ENCODE results near the gene CLEC4D.
"Not testable (repeated sequence)": the region's sequence is repeated elsewhere in the genome, so short reads cannot be mapped to it uniquely, and the experiment has no call there.

The CLEC4D gene

DNA sequence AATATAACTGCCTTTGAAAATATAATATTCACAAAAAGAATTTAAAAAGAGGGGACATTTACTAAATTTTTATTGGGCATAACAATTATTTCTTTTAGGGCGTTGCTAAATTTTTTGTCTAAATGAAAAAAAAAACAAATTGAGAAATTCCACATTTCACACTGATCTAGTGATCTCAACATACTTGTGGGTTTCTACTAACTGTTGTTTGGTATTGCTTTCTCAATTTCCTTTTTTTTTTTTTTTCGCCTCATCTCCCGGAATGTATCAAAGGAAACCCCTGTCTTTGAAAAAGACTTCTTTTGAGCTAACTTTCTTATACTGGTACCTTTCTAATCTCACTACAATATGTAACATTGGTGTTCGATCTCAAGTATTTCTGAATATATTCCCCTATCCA lies at the start of gene CLEC4D:
Gene CLEC4D, plus strand, starts transcription at position 248 of the 400 bp plus-strand sequence. CDS start 230 bp downstream, outside the sequence.
- DNase-seq = no peak

DNA sequence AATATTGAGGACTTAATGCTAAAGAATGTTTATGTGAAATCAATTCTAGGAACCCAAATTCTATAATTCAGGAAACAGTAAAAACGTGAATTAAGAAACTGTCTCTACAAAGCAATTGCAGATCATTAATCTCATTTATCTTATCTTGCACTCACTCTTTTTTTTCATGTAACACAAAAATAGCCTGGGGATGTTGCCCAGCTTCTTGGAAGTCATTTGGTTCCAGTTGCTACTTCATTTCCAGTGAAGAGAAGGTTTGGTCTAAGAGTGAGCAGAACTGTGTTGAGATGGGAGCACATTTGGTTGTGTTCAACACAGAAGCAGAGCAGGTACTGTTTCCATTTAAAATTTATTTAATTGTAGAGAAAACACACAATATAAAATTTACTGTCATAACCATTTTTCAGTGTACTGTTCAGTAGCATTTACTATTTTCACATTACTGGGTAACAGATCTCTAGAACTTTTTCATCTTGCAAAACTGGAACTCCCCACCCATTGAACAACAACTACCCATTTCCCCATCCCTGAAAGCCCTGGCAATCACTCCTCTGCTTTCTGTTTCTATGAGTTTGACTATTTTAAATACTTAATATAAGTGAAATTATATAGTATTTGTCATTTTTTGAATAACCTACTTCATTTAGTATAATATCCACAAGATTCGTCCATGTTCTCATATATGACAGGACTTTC lies 47.9 kb upstream of the CLEC4D start:
- no peak for DNase-seq

DNA sequence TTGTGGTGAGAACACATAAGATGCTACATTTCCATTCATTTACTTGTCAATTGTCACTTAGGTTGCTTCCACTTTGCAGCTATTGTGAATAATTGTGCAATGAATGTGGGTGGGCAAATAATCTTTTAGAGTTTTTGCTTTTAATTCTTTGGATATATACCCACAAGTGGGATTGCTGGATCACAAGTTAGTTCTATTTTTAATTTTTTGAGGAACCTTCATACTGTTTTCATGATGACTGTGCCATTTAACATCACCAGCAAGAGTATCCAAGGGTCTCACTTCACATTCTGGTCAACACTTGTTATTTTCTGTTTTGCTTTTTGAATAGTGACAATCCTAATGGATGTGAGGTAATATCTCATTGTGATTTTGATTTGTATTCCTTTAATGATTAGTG lies 47.1 kb upstream of the CLEC4D start:
- DNase-seq = no peak

DNA sequence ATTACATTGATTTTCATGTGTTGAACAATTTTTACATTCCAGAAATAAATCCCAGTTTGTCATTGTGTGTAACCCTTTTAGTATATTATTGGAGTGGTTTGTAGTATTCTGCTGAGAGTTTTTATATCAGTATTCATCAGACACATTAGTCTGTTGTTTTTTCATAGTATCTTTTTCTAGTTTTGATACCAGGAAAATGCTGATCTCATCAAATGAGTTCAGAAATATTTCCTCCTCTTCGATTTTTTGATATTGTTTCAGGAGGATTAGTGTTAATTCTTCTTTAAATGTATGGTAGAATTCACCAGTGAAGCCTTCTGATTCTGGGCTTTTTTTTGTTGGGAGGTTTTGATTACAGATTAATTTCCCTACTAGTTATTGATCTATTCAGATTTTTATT lies 42.2 kb upstream of the CLEC4D start:
- DNase-seq = no peak

DNA sequence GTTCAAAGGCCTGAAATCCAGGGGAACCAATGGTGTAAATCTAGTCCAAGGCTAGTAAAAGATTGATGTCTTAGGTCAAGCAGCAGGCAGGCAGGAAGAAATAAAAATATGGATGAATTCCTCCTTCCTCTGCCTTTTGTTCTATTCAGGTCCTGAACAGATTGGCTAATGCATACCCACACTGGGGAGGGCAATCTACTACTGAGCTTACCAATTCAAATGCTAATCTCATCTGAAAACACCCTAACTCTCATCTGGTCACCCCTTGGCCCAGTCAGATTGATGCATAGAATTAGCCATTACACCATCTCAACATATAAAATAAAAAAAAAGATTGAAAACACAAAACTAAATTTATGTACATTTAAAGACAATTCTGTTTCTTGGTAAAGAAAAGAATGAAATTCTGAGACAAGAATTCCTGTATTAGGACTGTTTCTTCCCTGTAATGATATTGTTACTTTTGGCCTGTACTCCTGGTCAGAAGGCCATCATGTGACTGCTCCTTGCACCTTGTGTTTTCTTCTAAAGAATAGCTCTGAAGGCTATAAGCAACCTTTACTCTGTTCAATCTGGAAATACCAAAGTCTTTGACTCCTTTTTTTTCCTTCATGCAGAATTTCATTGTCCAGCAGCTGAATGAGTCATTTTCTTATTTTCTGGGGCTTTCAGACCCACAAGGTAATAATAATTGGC lies 37.6 kb upstream of the CLEC4D start:
- DNase-seq = no peak

DNA sequence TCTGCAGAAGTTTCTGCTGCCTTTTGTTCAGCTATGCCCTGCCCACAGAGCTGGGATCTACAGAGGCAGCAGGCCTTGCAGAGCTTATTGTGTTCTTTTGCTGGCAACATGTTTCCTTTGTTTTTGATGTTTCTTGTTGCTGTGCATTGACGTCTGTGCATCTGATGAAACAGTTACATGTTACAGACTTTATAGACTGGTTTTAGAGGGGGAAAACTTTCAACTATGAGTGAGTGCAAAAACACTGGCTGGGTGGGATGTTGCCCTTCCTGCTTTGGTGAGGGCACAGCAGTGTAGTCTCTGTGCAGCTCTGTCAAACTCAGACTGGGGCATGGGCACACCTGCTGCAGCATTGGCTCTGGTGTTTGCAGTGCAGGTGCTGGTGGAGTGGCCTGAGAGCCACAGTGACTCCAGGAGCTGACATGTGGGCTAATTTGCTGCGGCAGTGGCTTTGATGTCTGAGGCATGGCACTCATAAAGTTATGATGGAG lies 30.7 kb upstream of the CLEC4D start:
- no peak for DNase-seq

DNA sequence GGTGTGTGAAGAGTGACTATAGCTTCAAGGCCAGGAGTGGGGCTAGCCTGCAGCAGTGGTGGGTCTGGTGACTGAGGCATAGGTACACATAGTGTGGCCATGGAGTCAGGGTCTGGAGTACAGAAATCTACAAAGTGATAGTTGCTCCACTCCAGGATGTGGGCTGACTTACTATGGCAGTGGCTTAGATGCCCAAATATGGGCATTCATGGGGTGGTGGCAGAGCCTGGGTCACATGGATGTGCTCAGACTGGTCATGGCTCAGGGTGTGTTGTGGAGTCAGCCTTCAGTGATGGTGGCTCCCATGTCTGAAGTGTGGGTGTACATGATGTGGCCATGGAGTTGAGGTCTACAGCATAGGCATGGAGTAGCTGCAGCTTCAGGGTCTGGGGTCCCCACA lies 30.2 kb upstream of the CLEC4D start:
- DNase-seq = no peak

DNA sequence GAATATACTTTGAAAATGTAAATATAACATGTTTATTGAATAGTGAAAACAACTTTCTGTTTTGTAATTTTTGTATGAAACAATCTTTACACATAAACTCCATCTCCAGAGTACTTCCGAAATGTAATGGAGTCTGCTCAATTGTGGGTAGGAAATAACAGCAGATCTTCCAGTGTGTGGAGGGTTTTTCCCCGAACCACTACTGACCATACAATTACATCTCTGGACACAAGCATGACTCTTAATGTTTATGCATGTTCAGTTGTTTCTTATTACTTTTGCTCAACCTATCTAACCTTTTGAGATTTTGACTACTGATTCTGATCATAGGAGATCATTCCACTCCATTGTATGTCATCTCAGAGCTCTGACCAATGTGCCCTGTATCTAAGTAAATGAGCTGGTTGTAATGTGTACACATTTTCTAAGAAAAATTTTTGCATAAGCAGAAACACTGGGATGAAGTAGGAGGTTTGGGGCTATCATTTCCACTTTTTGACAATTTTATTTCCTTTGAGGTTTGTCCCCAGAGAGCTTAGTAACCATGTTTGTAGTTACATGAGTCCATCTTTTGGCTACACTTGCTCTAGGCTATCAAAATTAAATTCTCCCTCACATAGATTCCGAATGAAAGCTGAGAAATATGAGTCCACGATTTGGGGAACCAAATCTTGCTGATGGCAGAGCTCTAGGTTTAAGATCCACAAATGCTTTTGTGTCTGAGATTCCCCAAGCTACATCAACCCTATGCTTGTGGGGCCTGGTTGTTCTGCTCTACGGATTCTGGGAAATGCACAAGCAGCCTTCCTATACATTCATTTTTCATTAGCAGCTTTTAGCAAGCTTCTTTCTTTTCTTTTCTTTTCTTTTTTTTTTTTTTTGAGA lies 21.4 kb upstream of the CLEC4D start:
- DNase-seq = no peak

DNA sequence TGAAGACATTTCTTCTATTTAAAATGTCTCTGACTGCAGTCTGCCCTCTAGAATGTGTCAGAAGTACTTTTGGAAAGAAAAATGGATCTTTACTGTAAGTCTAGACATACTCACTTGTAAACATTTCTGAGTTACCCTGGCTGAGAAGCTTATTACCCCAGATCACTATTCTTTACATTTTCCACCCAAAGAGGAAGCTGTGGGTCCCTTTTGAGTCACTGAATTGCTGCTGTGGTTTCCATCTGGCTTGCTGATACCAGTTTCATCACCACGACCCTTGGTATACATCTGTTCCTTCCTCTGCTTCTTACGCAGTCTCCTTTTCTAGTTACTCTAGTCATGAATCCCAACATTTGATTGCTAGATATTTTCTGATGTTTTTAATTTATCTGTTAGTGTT lies 20.2 kb upstream of the CLEC4D start:
- peak; percentile 0 for DNase-seq

DNA sequence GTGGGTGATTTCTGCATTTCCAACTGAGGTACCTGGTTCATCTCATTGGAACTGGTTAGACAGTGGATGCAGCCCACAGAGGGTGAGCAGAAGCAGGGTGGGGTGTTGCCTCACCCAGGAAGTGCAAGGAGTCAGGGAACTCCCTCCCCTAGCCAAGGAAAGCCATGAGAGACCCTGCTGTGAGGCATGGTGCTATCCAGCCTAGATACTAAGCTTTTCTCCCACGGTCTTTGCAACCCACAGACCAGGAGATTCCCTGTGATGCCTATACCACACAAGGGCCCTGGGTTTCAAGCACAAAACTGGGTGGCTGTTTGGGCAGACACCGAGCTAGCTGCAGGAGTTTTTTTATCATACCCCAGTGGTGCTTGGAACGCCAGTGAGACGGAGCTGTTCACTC lies 17.6 kb upstream of the CLEC4D start:
- not testable (repeated sequence) for DNase-seq

DNA sequence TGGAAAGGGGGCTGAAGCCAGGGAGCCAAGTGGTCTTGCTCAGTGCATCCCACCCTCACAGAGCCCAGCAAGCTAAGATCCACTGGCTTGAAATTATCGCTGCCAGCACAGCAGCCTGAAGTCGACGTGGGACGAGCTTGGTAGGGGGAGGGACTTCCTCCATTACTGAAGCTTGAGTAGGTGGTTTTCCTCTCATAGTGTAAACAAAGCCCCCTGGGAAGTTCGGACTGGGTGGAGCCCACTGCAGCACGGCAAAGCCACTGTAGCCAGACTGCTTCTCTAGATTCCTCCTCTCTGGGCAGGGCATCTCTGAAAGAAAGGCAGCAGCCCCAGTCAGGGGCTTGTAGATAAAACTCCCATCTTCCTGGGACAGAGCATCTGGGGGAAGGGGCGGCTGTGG lies 17.2 kb upstream of the CLEC4D start:
- not testable (repeated sequence) for DNase-seq

DNA sequence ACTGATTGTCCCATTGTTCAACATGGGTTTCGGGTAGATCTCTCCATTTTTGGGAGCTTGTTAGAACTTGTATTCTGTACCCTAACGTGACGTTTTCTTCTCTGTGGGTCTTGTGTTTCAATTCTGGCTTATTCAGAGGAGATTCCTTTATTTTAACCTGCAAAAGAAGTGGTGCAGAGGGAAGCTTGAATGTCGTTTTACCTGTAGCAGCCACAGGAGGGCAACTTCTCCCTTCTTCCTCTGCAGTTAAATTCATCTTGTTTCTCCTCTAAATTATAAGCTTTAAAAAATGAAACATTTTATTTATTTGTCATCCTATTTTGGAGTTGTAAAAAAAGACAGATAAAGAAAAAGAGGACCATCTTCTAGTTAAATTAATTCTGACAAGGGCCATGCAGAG lies 13.7 kb upstream of the CLEC4D start:
- DNase-seq = no peak

DNA sequence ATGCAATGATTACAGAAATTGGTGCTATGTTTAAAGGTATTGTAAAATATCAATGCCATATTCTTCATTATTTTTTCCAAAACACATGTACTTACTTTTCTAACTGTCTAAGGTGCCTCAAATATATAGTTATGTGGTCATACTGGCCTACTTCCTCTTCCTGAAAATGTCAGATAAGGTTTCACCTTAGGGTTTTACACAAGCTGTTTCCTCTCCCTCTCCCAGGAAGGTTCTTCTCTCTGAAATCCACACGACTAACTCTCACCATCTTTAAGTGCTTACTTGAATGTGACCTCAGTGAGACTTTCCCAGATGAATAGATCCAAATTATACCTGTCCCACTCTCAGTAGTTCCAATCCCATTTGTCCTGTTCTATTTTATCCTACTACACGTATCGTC lies 11.6 kb upstream of the CLEC4D start:
- DNase-seq = no peak

DNA sequence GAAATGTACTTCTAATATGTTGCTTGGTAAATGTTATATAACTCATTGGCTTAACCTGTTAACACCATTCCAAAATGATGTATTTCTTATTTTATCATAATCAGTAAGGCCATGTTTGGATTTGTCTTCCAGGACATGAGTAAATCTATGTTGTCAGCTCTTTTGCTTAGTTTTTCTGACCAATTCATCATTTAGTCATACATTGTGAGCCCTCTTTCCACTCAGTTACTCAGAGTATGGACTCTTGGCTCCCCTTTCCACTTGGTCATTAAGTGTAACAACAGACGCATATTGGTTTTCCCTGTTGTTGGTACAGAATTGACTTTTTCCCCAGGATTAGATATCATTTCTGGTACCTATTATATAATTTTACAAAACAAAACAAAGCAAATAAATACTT lies 9.0 kb upstream of the CLEC4D start:
- no peak for DNase-seq

DNA sequence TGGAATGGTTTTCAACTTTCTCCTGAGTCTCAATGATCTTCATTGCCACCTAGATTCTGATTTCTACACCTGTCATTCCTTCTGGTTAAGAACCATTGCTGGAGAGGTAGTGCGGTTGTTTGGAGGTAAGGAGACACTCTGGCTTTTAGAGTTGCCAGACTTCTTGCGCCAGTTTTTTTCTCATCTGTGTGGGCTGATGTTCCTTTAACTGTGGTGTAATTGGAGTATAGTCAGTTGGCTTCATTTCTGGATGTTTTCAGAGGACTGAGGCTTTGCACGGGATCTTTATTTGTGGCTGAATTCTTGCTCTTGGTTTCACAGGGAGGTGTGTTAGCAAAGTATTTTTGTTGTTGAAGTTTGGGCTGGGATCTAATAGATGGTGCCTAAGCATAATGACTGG lies 5.7 kb upstream of the CLEC4D start:
- DNase-seq = no peak

DNA sequence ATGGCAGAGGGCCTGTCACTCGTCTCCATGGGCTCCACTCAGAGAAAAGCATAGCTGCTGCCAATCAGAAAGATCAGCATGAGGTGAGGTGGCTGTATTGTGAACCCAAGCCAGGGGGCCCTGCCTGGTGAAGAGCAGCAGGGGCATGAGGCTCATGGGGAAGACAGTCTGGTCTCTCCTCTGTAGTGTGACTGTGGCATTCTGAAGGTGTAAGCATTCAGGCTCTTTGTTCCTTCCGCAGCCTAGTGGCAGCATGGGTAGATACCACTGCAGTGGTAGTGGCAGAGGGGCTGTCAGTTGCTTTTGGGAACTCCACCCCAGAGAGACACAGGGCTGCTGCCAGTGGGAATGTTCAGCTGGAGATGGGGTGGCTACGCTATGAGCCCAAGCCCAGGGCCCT lies 5.1 kb upstream of the CLEC4D start:
- no peak for DNase-seq

DNA sequence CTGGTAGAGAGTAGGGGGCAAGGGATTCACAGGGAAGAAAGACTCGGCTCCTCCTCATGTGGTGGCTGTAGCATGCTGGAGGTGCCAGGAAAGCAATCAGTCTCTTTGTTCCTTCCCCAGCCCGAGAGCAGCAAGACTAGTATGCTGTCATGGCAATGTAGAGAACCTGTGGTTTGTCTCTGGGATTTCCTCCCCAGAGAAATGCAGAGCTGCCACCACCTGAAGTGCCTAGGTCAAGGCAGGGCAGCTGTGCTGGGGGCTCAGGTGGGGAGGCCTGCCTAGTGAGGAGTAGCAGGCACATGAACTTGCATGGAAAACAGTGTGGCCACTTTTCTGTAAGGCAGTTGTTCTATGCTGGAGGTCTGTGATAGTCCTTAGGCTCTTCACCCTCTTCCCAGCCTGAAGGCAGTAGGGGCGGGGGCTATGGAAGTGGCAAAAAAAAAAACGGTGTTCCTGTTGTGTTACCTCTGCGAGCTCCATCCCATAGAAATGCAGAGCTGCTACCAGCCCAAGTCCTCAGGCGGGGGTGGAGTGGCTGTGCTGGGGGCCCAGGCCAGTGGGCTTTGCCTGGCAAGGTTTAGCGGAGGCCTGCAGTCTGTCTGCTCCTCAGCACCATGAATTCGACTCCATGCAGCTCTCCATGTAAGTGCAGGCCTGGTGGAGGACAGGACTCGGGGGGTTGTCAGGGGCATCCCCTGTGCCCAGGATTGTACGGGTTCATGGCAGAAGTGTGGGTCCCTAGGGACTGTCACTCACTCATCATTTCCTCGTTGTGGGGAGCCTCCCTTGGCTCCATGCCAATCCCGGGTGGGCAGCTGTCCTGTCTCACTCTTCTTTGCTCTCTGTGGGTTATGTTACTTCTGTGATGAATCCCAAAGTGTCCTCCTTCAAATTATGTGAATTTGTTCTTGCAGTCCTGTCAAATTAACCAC lies 4.1 kb upstream of the CLEC4D start:
- no peak for DNase-seq

DNA sequence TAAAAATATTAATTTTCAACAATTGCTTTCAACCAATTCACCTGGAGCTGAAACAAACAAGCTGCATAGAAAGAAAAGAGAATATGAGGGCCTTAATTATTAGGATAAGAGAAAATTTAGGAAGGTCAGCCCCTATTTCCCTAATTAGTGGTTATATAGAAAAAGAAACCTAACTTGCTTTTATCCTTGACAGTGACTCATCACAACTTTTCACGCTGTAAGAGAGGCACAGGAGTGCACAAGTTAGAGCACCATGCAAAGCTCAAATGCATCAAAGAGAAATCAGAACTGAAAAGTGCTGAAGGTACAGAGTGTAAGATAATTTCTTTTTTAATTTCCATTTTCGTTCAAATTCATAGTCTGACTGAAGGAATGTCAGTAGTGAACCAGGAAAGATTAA lies 4.7 kb downstream of the CLEC4D start:
- no peak for DNase-seq

DNA sequence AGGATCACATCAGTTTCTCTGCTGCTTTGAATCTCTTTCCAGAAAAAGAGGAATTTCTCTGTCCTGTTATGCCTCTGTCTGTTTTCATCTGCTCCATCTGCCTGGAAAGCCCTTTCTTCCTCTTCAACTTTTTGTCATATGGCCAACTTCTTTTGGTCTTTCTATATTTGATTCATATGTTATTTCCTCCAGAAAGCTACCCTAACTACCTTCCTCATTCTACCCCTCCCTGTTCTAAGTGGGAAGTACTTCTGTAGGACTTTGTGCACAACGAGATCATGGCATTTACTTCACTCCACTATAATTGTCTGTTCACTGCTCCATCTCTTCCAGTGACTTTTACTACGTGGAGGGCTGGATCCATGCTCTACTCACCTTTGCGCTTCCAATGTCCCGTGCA lies 5.9 kb downstream of the CLEC4D start:
- DNase-seq = no peak

DNA sequence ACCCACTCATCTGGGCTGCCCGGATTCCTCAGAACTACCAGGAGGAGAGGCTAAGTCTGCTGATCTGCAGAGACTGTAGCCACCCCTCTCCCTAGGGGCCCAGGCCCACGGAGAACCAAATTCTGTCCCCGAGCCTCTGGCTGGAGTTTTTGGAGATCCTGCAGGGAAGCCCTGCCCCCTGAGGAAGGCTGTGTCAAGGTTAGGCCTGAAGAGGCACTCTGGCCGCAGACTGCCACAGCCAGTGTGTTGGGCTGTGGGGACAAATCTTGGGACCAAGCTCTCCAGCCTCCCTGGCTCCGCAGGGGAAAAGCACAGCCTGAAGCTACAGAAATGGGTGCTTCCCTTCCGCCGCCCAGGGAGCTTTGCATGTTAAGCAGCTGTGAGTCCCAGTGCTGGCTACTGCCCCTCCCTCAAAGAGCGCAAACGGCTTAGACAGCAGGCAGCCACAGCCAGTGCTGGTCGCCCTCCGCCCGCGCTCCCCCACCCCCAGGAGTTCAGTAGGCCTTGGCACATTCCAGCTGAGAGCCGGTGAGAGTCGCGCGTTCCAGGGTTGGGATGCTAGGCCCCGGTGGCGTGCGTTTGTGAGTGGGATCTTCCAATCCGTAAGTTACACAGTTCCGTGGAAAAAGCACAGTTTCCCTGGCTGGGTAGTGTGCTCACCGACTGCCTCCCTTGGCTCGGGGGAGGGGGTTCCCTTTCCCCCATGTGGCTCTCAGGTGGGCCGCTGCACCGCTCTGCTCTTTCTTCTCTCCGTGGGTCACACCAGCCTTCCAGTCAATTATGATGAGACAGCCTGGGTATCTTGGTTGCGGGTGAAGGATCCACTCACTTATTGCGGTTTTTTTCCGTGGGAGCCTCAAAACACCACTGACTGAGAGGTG lies 14.2 kb downstream of the CLEC4D start:
- no peak for DNase-seq

DNA sequence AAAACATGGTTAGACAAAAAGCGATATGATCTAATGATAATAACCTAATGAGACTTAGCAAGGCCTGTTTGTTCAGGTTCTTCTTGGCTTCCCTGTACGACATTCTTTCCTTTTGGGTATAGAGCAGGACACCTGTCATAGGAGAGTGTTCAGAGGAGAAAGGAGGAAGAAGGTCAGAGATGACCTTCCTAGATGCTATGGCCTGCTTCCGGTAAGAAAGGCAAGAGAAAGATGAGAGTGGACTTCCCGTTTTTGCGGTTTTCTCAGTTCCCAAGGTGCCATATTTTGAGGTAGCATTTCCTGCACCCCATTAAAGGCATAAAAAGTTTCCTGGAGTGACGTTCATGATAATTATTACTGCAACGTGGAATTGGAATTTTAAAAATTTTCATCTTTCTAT lies 18.7 kb downstream of the CLEC4D start:
- no peak for DNase-seq
